GM12878 (cell line): ENCODE measurements around the gene AVL9. TPM values are rescaled to one million over a fixed set of nuclear protein-coding genes. Genes with fewer than 3 reads are reported as not detected.

Experiments
- ATAC-seq: fragments of 200-7000 bp; cut with Tn5 transposase; 3 replicates; pipeline ENCODE4 v1.9.1; 2020; ENCODE audit warnings: mild to moderate bottlenecking, moderate library complexity
- BruUV-seq: library from RNA; stranded (reverse); fragments of 400-500 nt; replicated peaks from 2 replicates; lab custom pipeline; 2021; lab: Mats Ljungman, UMichigan
- CTCF ChIA-PET: fragments of 300-600 bp; sonication (Branson Sonifier 250); formaldehyde crosslinking; extraction: SDS; loops from one replicate; lab custom pipeline; 2021; ENCODE audit warnings: inconsistent platforms; lab: Yijun Ruan, JAX
- POLR2A ChIA-PET: fragments of 350-600 bp; formaldehyde crosslinking; extraction: SDS; loops from one replicate; lab custom pipeline; 2021; ENCODE audit warnings: inconsistent platforms; lab: Charles Lee
- RAD21 ChIA-PET: fragments of 300-600 bp; sonication (Branson Sonifier 250); formaldehyde crosslinking; loops from one replicate; lab custom pipeline; 2023; ENCODE audit warnings: antibody characterized with exemption; ENCODE audit not compliant: unreplicated experiment; lab: Charles Lee
- SMC1A ChIA-PET: fragments of 300-600 bp; sonication (Branson Sonifier 250); formaldehyde crosslinking; loops from one replicate; lab custom pipeline; 2023; ENCODE audit not compliant: unreplicated experiment, uncharacterized antibody; lab: Charles Lee
- DNase-seq: peaks from one replicate; pipeline ENCODE4 v3.0.0-alpha.2; 2011; ENCODE audit warnings: low read depth, low spot score
- FAIRE-seq: peaks from 3 replicates; lab custom pipeline; 2011; peaks lifted over from hg19 to GRCh38; lab: Jason Lieb, UNC
- H2AFZ ChIP-seq: 2 replicates; pipeline ENCODE4 v1.6.0; 2011; ENCODE audit warnings: low read depth, low read length, control low read depth; ENCODE audit not compliant: control insufficient read depth
- H3K27ac ChIP-seq: 2 replicates; pipeline ENCODE4 v1.5.1; 2011; ENCODE audit warnings: control low read depth; ENCODE audit not compliant: control insufficient read depth, insufficient read depth
- H3K27me3 ChIP-seq, 2 experiments: replicated peaks in 1 of 2; 2 replicates each; pipeline versions ENCODE4 v1.6.0 to v1.6.1; 2011; ENCODE audit warnings: low read length in 1 of 2; ENCODE audit not compliant: control insufficient read depth in 2 of 2, insufficient read depth in 2 of 2
- H3K36me3 ChIP-seq, 2 experiments: 2 replicates each; pipeline ENCODE4 v1.5.1; 2011; ENCODE audit warnings: low read length in 1 of 2; ENCODE audit not compliant: control insufficient read depth in 2 of 2, insufficient read depth in 2 of 2
- H3K4me1 ChIP-seq: 2 replicates; pipeline ENCODE4 v1.6.1; 2011; ENCODE audit warnings: mild to moderate bottlenecking, low read length, moderate library complexity, mixed read lengths; ENCODE audit not compliant: control insufficient read depth, insufficient read depth
- H3K4me2 ChIP-seq: 2 replicates; pipeline ENCODE4 v1.6.0; 2011; ENCODE audit warnings: control low read depth; ENCODE audit not compliant: control insufficient read depth, insufficient read depth
- H3K4me3 ChIP-seq: fragments of 200-600 bp; sonication (generic); 2 replicates; pipeline ENCODE4 v1.5.1; 2016
- H3K79me2 ChIP-seq: 2 replicates; pipeline ENCODE4 v1.6.0; 2011; ENCODE audit warnings: low read length; ENCODE audit not compliant: control insufficient read depth, insufficient read depth
- H3K9ac ChIP-seq: 2 replicates; pipeline ENCODE4 v1.8.0; 2011; ENCODE audit warnings: low read length, control low read depth, mixed read lengths; ENCODE audit not compliant: control insufficient read depth, insufficient read depth
- H3K9me3 ChIP-seq: replicated peaks from 3 replicates; pipeline ENCODE4 v1.5.1; 2011; ENCODE audit warnings: mild to moderate bottlenecking, low read length; ENCODE audit not compliant: control insufficient read depth, insufficient read depth
- H4K20me1 ChIP-seq: 2 replicates; pipeline ENCODE4 v1.6.0; 2011; ENCODE audit not compliant: control insufficient read depth, insufficient read depth
- ESRRA ChIP-seq: IDR thresholded peaks from 2 replicates; pipeline ENCODE4 v1.6.1; 2012; ENCODE audit warnings: mild to moderate bottlenecking, low read length, improper control_type of control experiment
- WGBS: methylation state at CpG from one replicate; pipeline ENCODE4 v1.1.6; 2016; ENCODE audit warnings: low lambda C conversion rate; ENCODE audit not compliant: insufficient replicate concordance, insufficient coverage; ENCODE audit errors: missing lambda C conversion rate; 5-methylcytosine and 5-hydroxymethylcytosine counted together
- in situ Hi-C: fragments of 300-500 bp; cut with MboI; formaldehyde crosslinking; loops from 9 replicates; pipeline ENCODE4 v1.14.3; 2018; ENCODE audit warnings: mixed read lengths
- intact Hi-C: fragments of 100-400 bp; cut with micrococcal nuclease; formaldehyde crosslinking; loops from one replicate; pipeline ENCODE4 v1.14.2; 2022; ENCODE audit not compliant: unreplicated experiment
- polyA plus RNA-seq, 11 experiments: library from polyadenylated mRNA; depleted of rRNA in 4 of 11; unstranded in 6 of 11; stranded (reverse) in 5 of 11; fragments of >200 nt; fragmentation: Nextera tagmentation in 4 of 11; fragmentation: Illumina TruSeq in 1 of 11; extraction: Ambion mirVana in 4 of 11; extraction: Trizol in 1 of 11; gene quantifications; 1 replicate in 1 of 11; 2 replicates in 10 of 11; pipeline versions ENCODE4 v1.2.1 to v1.2.3, GENCODE V29; 2011 to 2016; ENCODE audit warnings: inconsistent platforms in 2 of 11, missing spikeins in 2 of 11, low read depth in 1 of 11
- total RNA-seq, 4 experiments: library from RNA; depleted of rRNA in 3 of 4; stranded (reverse); fragments of >200 nt in 3 of 4; fragmentation: Illumina TruSeq in 1 of 4; extraction: Trizol in 1 of 4; gene quantifications; 2 replicates each; pipeline versions ENCODE4 v1.2.1 to v1.2.3, GENCODE V29; 2013 to 2021
- TF ChIP-seq, protein P1 (sequence below): fragments of 450-650 bp; IDR thresholded peaks from 2 replicates; pipeline ENCODE4 v1.6.1; 2016; ENCODE audit warnings: mild to moderate bottlenecking, moderate library complexity, borderline replicate concordance

The AVL9 gene
- total and polyA plus RNA-seq, 10 of the 15 experiments (the other 5 are each of a cell fraction or from before 2014, with no cell fraction given): 4.5 to 41.6 (median 20.1) TPM

DNA sequence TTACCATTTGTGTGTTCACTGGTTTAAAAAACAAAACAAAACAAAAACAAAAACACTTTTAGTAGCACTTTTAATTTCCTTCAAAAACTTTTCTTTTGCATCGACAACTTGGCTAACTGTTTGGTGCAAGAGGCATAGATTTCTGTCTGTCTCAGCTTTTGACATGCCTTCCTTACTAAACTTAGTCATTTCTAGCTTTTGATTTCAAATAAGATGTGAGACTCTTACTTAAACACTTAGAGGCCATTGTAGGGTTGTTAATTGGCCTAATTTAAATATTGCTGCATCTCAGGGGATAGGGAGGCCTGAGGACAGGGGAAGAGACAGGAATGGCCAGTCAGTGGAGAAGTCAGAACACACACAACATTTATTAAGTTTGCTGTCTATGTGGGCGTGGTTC, 66.3 kb downstream of the AVL9 start:
- Histone ChIP-seq H3K9me3 (no peaks in the 10 kb centered on the region), H3K4me3 (no peak overlapping the region), H3K79me2 (no peaks in the 10 kb centered on the region; the same call in 1 of the 2 replicates), H3K4me1 (no peaks in the 10 kb centered on the region), H3K9ac (no peak overlapping the region), H3K27me3 (no peaks in the 10 kb centered on the region), H3K4me2 (no peak overlapping the region)
- in situ Hi-C loops: no loop called here
- ChIA-PET SMC1A (interaction anchor here (0.9 to 1.7 kb wide), 2 partner anchors 12 to 66 kb away, joined by 4 to 6 read pairs; no protein-coding TSS in a partner anchor), CTCF (interaction anchor here (1.1 to 1.6 kb wide), 2 partner anchors 12 to 16 kb away, joined by 3 to 5 read pairs; no protein-coding TSS in a partner anchor), POLR2A (no interaction called here)
- intact Hi-C loops: no loop called here
- BruUV-seq: TSS peak; percentile 17
- DNase-seq: no peak
- no peak for ATAC-seq
- FAIRE-seq: no peak
- TF ChIP-seq, protein P1, sequence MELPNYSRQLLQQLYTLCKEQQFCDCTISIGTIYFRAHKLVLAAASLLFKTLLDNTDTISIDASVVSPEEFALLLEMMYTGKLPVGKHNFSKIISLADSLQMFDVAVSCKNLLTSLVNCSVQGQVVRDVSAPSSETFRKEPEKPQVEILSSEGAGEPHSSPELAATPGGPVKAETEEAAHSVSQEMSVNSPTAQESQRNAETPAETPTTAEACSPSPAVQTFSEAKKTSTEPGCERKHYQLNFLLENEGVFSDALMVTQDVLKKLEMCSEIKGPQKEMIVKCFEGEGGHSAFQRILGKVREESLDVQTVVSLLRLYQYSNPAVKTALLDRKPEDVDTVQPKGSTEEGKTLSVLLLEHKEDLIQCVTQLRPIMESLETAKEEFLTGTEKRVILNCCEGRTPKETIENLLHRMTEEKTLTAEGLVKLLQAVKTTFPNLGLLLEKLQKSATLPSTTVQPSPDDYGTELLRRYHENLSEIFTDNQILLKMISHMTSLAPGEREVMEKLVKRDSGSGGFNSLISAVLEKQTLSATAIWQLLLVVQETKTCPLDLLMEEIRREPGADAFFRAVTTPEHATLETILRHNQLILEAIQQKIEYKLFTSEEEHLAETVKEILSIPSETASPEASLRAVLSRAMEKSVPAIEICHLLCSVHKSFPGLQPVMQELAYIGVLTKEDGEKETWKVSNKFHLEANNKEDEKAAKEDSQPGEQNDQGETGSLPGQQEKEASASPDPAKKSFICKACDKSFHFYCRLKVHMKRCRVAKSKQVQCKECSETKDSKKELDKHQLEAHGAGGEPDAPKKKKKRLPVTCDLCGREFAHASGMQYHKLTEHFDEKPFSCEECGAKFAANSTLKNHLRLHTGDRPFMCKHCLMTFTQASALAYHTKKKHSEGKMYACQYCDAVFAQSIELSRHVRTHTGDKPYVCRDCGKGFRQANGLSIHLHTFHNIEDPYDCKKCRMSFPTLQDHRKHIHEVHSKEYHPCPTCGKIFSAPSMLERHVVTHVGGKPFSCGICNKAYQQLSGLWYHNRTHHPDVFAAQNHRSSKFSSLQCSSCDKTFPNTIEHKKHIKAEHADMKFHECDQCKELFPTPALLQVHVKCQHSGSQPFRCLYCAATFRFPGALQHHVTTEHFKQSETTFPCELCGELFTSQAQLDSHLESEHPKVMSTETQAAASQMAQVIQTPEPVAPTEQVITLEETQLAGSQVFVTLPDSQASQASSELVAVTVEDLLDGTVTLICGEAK: no peak
- TF ChIP-seq ESRRA: no peak
- TF ChIP-seq, all 136 proteins: peak for 0
- no peaks in the 10 kb centered on the region for H4K20me1 ChIP-seq
- H3K36me3 ChIP-seq: peaks cover 2 to 15% of the 10 kb centered on the region in 2 experiments
- 88% methylated on average over 2 of the region's 2 CpGs for WGBS
- H2AFZ ChIP-seq: no peak overlapping the region
- RAD21 ChIA-PET: no interaction called here
- H3K27ac ChIP-seq: no peak overlapping the region
